ENCODE data around the gene HEPN1. TPM values are rescaled to one million over a fixed set of nuclear protein-coding genes. Genes with fewer than 3 reads are reported as not detected.

HEPN1 gene
- total and polyA plus RNA-seq, 2 donors (not counting 3 experiments of a cell fraction or from before 2014, with no cell fraction given) = not detected

- Histone ChIP-seq H3K27ac (ENCODE audit: insufficient read depth, low read depth, low read length) (peak overlapping the region; percentile 95), H3K4me1 (ENCODE audit: control insufficient read depth, extremely low read depth, insufficient read depth, low read length) (peaks cover 51% of the 10 kb centered on the region), H3K36me3 (ENCODE audit: control insufficient read depth in 2 of 2, extremely low read depth in 1 of 2, insufficient read depth in 2 of 2, low read length in 2 of 2) (no peaks in the 10 kb centered on the region), H3K27me3 (ENCODE audit: control insufficient read depth in 2 of 2, insufficient read depth in 2 of 2, low read length in 2 of 2) (no peaks in the 10 kb centered on the region), H3K4me2 (ENCODE audit: insufficient read depth, low read length) (peak overlapping the region; percentile 78), H2AFZ (ENCODE audit: low read depth, low read length) (no peak overlapping the region), H3K9me1 (replicated peaks; ENCODE audit: control insufficient read depth, extremely low read depth, insufficient read depth, low read length) (no peaks in the 10 kb centered on the region), H3K79me2 (ENCODE audit: control insufficient read depth, insufficient read depth, low read length) (peaks cover 30% of the 10 kb centered on the region), H3K9ac (replicated peaks; ENCODE audit: extremely low read depth, insufficient read depth, low read length) (peak overlapping the region; percentile 88), H3K4me3 (replicated peaks in 1 of 3; ENCODE audit: insufficient read depth in 1 of 3, low read depth in 1 of 3, low read length in 3 of 3) (peak overlapping the region in 1 of 3 experiments; percentile 41), H3K9me3 (replicated peaks; ENCODE audit: control insufficient read depth, insufficient read depth, low read length) (no peaks in the 10 kb centered on the region), H4K20me1 (replicated peaks; ENCODE audit: control insufficient read depth, extremely low read depth, insufficient read depth, low read length) (no peaks in the 10 kb centered on the region)
- FAIRE-seq (peak; percentile 100), DNase-seq (ENCODE audit: low read depth, low spot score) (peak; percentile 75)
- POLR2A ChIA-PET = interaction anchor here (1.3 to 4.2 kb wide), 3 partner anchors 16 to 53 kb away, joined by 5 to 39 read pairs (median 36); partner anchors contain the start of gene CCDC15
- intact Hi-C loops (cut with micrococcal nuclease) = no loop called here
- TF ChIP-seq POLR2AphosphoS5 (IDR thresholded peaks at IDR 0.05; ENCODE audit: insufficient read depth, low read depth, low read length) (peak; percentile 94), FOS (IDR thresholded peaks at IDR 0.05; ENCODE audit: borderline replicate concordance, insufficient read depth, low read length) (peak; percentile 97), EZH2 (IDR thresholded peaks at IDR 0.05; ENCODE audit: borderline replicate concordance, low read depth, low read length, severe bottlenecking) (no peak), JUN (IDR thresholded peaks at IDR 0.05; ENCODE audit: borderline replicate concordance, insufficient read depth, insufficient read length, low read depth) (peak; percentile 90), MAX (IDR thresholded peaks at IDR 0.05; ENCODE audit: insufficient read depth, insufficient read length) (no peak), GATA2 (IDR thresholded peaks at IDR 0.05; ENCODE audit: insufficient read depth, insufficient read length, low read depth, low read length) (no peak), MYC (IDR thresholded peaks at IDR 0.05; ENCODE audit: low read depth, low read length) (no peak), POLR2A (IDR thresholded peaks at IDR 0.05; ENCODE audit: low read depth, low read length) (peak; percentile 67), CTCF (IDR thresholded peaks at IDR 0.05; ENCODE audit: extremely low read depth in 1 of 2, insufficient read depth in 1 of 2, low read depth in 1 of 2, low read length in 2 of 2) (no peak)
- CTCF ChIA-PET = interaction anchor here (0.8 to 5.7 kb wide), 10 partner anchors 13 to 529 kb away, joined by 3 to 70 read pairs (median 5); partner anchors contain the start of genes CCDC15, HEPACAM and HEPN1
- dilution Hi-C loops (cut with MboI; ENCODE audit: extremely low pct_ligation_motif_present, low sequenced_read_pairs) = no loop called here
- BruUV-seq (replicated peaks) = no TSS peak
These were observed 18.6 kb upstream of the HEPN1 start for GRCh38 chr11:124900464-124900863.

Measured in endothelial cell of umbilical vein (primary cell).